Nephron progenitor cell (in vitro differentiated cells): ENCODE results near the gene SLC15A3.

Source experiments
- DNase-seq: peaks from one replicate; pipeline ENCODE4 v3.0.0; 2021
- H3K27ac Mint-ChIP-seq: 2 replicates; pipeline ENCODE4 v1.8.0; 2021; ENCODE audit warnings: mild to moderate bottlenecking, moderate library complexity, mixed read lengths
- H3K27me3 Mint-ChIP-seq: 2 replicates; pipeline ENCODE4 v1.8.0; 2021; ENCODE audit warnings: mild to moderate bottlenecking, low read depth, mixed read lengths; ENCODE audit not compliant: poor library complexity
- H3K36me3 Mint-ChIP-seq: 2 replicates; pipeline ENCODE4 v1.8.0; 2021; ENCODE audit warnings: low read depth, mixed read lengths
- H3K4me1 Mint-ChIP-seq: 2 replicates; pipeline ENCODE4 v1.8.0; 2021; ENCODE audit warnings: mixed read lengths
- H3K4me3 Mint-ChIP-seq: 2 replicates; pipeline ENCODE4 v1.8.0; 2021; ENCODE audit warnings: mild to moderate bottlenecking, moderate library complexity, mixed read lengths
- H3K9me3 Mint-ChIP-seq: 2 replicates; pipeline ENCODE4 v1.8.0; 2021; ENCODE audit warnings: mild to moderate bottlenecking, moderate library complexity, mixed read lengths
- TF ChIP-seq, protein P1 (sequence below): fragments of 200-600 bp; sonication (generic); IDR thresholded peaks from 2 replicates; pipeline ENCODE4 v1.5.0; 2021; ENCODE audit warnings: antibody characterized with exemption

The SLC15A3 gene

GRCh38 chr11:60900673-60901404 lies 51.1 kb downstream of the SLC15A3 start:
- DNase-seq, result no peak
- H3K9me3 Mint-ChIP-seq, result no peaks in the 10 kb centered on the region
- H3K4me3 Mint-ChIP-seq, result no peak overlapping the region
- H3K27me3 Mint-ChIP-seq, result no peaks in the 10 kb centered on the region
- peak overlapping the region; percentile 91 for H3K27ac Mint-ChIP-seq
- H3K4me1 Mint-ChIP-seq, result peaks cover 24% of the 10 kb centered on the region
- TF ChIP-seq, protein P1, sequence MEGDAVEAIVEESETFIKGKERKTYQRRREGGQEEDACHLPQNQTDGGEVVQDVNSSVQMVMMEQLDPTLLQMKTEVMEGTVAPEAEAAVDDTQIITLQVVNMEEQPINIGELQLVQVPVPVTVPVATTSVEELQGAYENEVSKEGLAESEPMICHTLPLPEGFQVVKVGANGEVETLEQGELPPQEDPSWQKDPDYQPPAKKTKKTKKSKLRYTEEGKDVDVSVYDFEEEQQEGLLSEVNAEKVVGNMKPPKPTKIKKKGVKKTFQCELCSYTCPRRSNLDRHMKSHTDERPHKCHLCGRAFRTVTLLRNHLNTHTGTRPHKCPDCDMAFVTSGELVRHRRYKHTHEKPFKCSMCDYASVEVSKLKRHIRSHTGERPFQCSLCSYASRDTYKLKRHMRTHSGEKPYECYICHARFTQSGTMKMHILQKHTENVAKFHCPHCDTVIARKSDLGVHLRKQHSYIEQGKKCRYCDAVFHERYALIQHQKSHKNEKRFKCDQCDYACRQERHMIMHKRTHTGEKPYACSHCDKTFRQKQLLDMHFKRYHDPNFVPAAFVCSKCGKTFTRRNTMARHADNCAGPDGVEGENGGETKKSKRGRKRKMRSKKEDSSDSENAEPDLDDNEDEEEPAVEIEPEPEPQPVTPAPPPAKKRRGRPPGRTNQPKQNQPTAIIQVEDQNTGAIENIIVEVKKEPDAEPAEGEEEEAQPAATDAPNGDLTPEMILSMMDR, result no peak
- peaks cover 73% of the 10 kb centered on the region for H3K36me3 Mint-ChIP-seq

DNA sequence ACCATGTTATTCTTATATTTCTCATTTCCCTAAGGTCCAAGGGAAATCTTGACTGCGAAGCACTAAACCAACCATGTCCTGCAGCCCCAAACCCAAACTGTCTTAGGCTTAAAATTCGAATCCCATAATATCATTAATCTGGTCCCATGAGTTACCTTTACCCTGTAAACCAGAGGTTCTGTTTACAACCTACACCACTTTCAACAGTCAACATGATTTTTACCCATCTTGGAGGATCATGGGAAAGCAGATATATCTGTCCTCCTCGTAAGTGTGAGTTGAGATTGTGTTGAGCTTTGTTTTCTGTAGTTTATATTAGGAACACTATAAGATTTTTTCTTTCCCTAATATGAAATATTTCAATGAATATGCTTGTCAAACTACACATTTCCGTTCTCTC lies 52.0 kb downstream of the SLC15A3 start:
- Mint-ChIP-seq H3K4me3 (no peak overlapping the region), H3K4me1 (peaks cover 15% of the 10 kb centered on the region), H3K27ac (no peak overlapping the region), H3K27me3 (no peaks in the 10 kb centered on the region), H3K36me3 (peaks cover 82% of the 10 kb centered on the region), H3K9me3 (no peaks in the 10 kb centered on the region)
- no peak for DNase-seq
- TF ChIP-seq, protein P1, result no peak

- H3K27me3 Mint-ChIP-seq, result no peaks in the 10 kb centered on the region
- H3K27ac Mint-ChIP-seq, result no peak overlapping the region
- DNase-seq, result peak; percentile 48
- H3K4me3 Mint-ChIP-seq, result no peak overlapping the region
- TF ChIP-seq, protein P1, result peak; percentile 94
- H3K9me3 Mint-ChIP-seq, result no peaks in the 10 kb centered on the region
- H3K4me1 Mint-ChIP-seq, result peaks cover 8% of the 10 kb centered on the region
- peaks cover 87% of the 10 kb centered on the region for H3K36me3 Mint-ChIP-seq
Observed at GRCh38 chr11:60899046-60899936, 52.7 kb downstream of the SLC15A3 start.

DNA sequence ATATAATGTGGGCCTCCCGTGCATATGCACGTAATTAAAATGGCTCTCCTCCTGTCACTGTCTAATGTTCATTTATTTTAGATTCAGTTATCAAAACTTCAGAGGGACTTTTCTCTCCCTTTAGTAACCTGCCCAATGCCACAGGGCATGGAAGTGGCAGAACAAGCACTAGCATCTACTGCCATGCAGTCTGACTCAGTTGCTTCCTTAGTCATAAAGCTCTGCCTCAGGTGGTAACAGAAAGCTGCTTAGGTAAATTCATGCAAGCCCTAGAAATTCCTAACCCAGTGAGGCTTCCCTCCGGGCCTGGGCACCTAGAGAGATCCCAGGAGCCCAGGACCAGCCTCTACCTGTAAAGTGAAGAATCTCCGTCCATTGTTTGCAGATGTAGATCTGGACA lies 54.5 kb downstream of the SLC15A3 start:
- no peaks in the 10 kb centered on the region for H3K9me3 Mint-ChIP-seq
- H3K4me1 Mint-ChIP-seq, result peaks cover 6% of the 10 kb centered on the region
- H3K27ac Mint-ChIP-seq, result no peak overlapping the region
- DNase-seq, result no peak
- H3K27me3 Mint-ChIP-seq, result no peaks in the 10 kb centered on the region
- TF ChIP-seq, protein P1, result no peak
- H3K4me3 Mint-ChIP-seq, result no peak overlapping the region
- peaks cover 86% of the 10 kb centered on the region for H3K36me3 Mint-ChIP-seq

DNA sequence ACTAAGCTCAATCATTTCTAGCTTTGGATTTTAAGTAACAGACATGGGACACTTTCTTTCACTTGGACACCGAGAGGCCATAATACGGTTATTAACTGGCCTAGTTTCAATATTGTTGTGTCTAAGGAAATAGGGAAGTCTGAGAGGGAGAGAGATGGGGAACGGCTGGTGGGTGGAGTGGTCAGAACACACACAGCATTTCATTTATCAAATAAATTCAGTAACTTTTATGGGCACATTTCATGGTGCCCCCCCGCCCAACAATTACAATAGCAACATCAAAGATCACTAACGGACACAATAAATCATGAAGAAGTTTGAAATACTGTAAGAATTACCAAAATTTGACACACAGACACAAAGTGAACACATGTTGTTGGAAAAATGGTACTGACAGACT lies 56.3 kb downstream of the SLC15A3 start:
- Mint-ChIP-seq H3K4me1 (peaks cover 11% of the 10 kb centered on the region), H3K27ac (peak overlapping the region; percentile 42), H3K9me3 (no peaks in the 10 kb centered on the region), H3K36me3 (peaks cover 76% of the 10 kb centered on the region), H3K27me3 (no peaks in the 10 kb centered on the region), H3K4me3 (no peak overlapping the region)
- no peak for DNase-seq
- TF ChIP-seq, protein P1, result no peak
